T-helper 1 cell treated with Interleukin-12 subunit alpha and Interleukin-12 subunit beta and Interleukin-4 antibody, amounts not matched to agents 30 μg/mL and 1 μg/mL, for 36 hours (primary cell): ENCODE data around the gene ODAPH.

Source experiments
- H3K27ac Mint-ChIP-seq: one replicate; pipeline ENCODE4 v1.8.0; 2021; ENCODE audit warnings: mild to moderate bottlenecking, mixed read lengths
- H3K27me3 Mint-ChIP-seq: one replicate; pipeline ENCODE4 v1.8.0; 2021; ENCODE audit warnings: low read depth, mixed read lengths
- H3K36me3 Mint-ChIP-seq: one replicate; pipeline ENCODE4 v1.8.0; 2021; ENCODE audit warnings: low read depth, mixed read lengths
- H3K4me1 Mint-ChIP-seq: one replicate; pipeline ENCODE4 v1.8.0; 2021; ENCODE audit warnings: low read depth, mixed read lengths
- H3K4me3 Mint-ChIP-seq: one replicate; pipeline ENCODE4 v1.8.0; 2021; ENCODE audit warnings: mild to moderate bottlenecking, moderate library complexity, mixed read lengths
- H3K9me3 Mint-ChIP-seq: one replicate; pipeline ENCODE4 v1.8.0; 2021; ENCODE audit warnings: mixed read lengths

ODAPH gene

DNA sequence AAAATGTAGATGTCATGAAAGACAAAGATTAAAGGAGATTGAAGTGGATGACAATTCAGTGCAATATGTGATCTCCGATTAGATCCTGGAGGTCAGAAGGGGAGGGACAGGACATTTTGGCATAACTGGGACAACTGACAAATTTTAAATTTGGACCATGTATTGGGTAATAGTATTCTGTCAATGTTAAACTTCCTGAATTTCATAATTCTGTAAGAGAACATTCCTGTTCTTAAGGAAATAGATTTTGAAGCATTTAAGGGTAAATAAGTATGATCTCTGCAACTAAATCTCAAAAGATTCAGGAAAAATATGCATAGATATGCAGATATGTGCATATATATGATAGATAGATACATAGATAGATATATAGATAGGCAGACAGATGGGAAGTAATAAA is 11.0 kb downstream of the ODAPH start:
- Mint-ChIP-seq H3K27me3 (peaks cover 17% of the 10 kb centered on the region), H3K36me3 (peaks cover 2% of the 10 kb centered on the region), H3K4me1 (peaks cover 9% of the 10 kb centered on the region), H3K27ac (no peak overlapping the region), H3K4me3 (no peak overlapping the region), H3K9me3 (no peaks in the 10 kb centered on the region)

DNA sequence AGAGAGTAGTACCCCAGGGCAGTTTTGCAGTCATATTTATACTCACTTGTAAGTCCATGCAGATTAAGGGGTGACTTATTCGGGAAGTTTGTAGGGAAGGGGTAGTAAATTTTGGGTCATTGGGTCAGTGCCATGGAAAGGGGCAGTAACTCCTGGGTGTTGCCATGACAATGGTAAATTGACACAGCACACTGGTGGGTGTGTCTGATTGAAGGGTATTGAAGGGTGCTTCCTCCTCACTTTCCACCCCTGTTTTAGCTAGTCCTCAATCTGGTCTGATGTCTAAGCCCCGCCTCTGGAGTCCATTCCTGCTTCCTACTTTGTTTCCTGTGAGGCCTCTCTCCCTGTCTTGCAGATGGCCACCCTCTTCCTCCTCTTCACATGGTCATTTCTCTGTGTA is 11.9 kb downstream of the ODAPH start:
- H3K4me3 Mint-ChIP-seq = no peak overlapping the region
- peaks cover 25% of the 10 kb centered on the region for H3K27me3 Mint-ChIP-seq
- H3K4me1 Mint-ChIP-seq = peaks cover 8% of the 10 kb centered on the region
- H3K9me3 Mint-ChIP-seq = no peaks in the 10 kb centered on the region
- H3K36me3 Mint-ChIP-seq = peaks cover 2% of the 10 kb centered on the region
- H3K27ac Mint-ChIP-seq = no peak overlapping the region

DNA sequence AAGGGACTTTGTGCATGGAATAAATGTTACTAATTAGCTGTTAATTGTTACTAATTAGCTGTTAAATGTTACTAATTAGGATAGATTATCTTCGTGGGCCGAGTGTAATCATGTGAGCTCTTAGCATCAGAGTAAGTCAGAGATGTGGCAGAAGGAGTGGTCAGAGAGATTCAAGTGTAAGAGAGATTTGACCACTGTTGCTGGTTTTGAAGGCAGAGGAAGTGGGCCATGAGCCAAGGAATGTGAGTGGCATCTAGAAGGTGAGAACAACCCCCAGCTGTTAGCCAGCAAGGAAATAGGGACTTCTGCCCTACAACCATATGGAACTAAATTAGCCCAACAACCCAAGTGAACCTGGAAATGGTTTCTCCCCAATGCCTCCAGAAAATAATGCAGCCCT is 28.2 kb downstream of the ODAPH start:
- Mint-ChIP-seq H3K9me3 (peaks cover 11% of the 10 kb centered on the region), H3K4me3 (no peak overlapping the region), H3K27ac (no peak overlapping the region), H3K36me3 (peaks cover 2% of the 10 kb centered on the region), H3K4me1 (no peaks in the 10 kb centered on the region), H3K27me3 (peaks cover 21% of the 10 kb centered on the region)

- no peak overlapping the region for H3K27ac Mint-ChIP-seq
- H3K4me1 Mint-ChIP-seq = peaks cover 4% of the 10 kb centered on the region
- no peaks in the 10 kb centered on the region for H3K9me3 Mint-ChIP-seq
- no peak overlapping the region for H3K4me3 Mint-ChIP-seq
- no peaks in the 10 kb centered on the region for H3K36me3 Mint-ChIP-seq
- H3K27me3 Mint-ChIP-seq = peaks cover 9% of the 10 kb centered on the region
Measured at GRCh38 chr4:75593393-75593792, 37.5 kb downstream of the ODAPH start.

DNA sequence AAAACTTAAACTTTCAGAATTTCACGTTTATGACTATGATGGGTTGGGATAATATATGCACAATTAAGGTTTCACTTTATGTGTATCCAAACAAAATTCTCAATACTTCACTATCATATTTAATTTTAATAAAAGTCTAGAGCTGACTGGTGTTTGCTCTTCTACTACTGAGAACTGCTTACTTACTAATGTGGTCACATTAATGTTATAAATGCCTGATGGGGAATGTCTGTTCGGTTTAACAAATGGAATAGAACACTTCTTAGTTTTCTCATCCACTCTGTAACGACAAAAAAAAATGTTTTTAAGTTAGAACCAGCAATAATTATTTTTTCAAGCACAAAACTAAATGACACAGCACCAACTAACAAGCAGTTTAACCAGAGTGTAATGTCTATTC is 40.2 kb downstream of the ODAPH start:
- H3K9me3 Mint-ChIP-seq = no peaks in the 10 kb centered on the region
- H3K27ac Mint-ChIP-seq = no peak overlapping the region
- peaks cover 9% of the 10 kb centered on the region for H3K27me3 Mint-ChIP-seq

DNA sequence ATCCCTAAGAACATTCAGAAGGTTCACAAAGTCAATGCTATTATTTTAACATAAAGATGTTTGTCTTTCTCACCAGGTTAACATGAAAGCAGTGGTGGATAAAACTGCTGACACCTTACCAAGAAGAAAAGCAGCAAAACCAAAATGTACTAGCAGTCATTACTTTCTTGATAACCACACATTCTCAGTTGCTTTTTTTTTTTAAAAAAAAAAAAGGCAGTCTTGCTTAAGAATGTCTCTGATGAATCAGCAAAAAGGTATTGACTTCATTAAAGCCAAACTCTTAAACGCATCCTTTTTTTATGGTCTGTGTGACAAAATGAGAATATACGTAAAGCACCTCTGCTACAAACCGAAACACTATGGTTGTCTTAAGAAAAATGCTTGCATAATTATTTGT is 42.5 kb downstream of the ODAPH start:
- Mint-ChIP-seq H3K27ac (no peak overlapping the region), H3K27me3 (peaks cover 3% of the 10 kb centered on the region), H3K4me3 (peak overlapping the region; percentile 28), H3K4me1 (peaks cover 4% of the 10 kb centered on the region), H3K36me3 (no peaks in the 10 kb centered on the region), H3K9me3 (no peaks in the 10 kb centered on the region)

More for the DNA sequence above, 40.2 kb downstream of the ODAPH start:
- no peak overlapping the region for H3K4me3 Mint-ChIP-seq
- H3K4me1 Mint-ChIP-seq = peaks cover 4% of the 10 kb centered on the region
- H3K36me3 Mint-ChIP-seq = no peaks in the 10 kb centered on the region

GRCh38 chr4:75599647-75600046 is 43.8 kb downstream of the ODAPH start:
- no peaks in the 10 kb centered on the region for H3K9me3 Mint-ChIP-seq
- H3K27me3 Mint-ChIP-seq = no peaks in the 10 kb centered on the region
- no peak overlapping the region for H3K4me3 Mint-ChIP-seq
- H3K27ac Mint-ChIP-seq = no peak overlapping the region
- H3K4me1 Mint-ChIP-seq = peaks cover 4% of the 10 kb centered on the region
- no peaks in the 10 kb centered on the region for H3K36me3 Mint-ChIP-seq

- Mint-ChIP-seq H3K4me1 (no peaks in the 10 kb centered on the region), H3K27me3 (no peaks in the 10 kb centered on the region), H3K36me3 (no peaks in the 10 kb centered on the region), H3K4me3 (no peak overlapping the region), H3K27ac (no peak overlapping the region), H3K9me3 (no peaks in the 10 kb centered on the region)
Measured at GRCh38 chr4:75605928-75606327, 50.1 kb downstream of the ODAPH start.

DNA sequence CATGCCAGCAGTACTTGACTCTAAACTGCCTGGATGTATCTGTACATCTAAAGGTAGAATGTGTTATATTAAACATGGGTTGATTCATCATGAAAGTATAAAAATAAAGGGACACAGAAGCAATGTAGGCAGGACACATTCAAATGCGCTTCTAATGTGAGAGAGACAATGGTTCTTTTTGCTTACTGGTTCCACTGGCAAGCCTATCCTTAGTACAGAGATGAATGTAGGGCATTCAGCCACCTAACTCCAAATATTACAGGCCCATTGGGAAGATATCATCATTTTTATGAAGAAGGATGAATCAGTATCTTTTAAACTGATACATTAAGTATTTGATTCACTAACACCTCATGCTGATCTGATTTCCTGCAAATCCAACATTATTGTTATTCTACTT is 56.4 kb downstream of the ODAPH start:
- H3K4me1 Mint-ChIP-seq = peaks cover 4% of the 10 kb centered on the region
- no peak overlapping the region for H3K27ac Mint-ChIP-seq
- no peaks in the 10 kb centered on the region for H3K36me3 Mint-ChIP-seq
- no peak overlapping the region for H3K4me3 Mint-ChIP-seq
- no peaks in the 10 kb centered on the region for H3K27me3 Mint-ChIP-seq
- H3K9me3 Mint-ChIP-seq = peaks cover 5% of the 10 kb centered on the region
